K562 (cell line): ENCODE data around the gene FUCA1. TPM values are rescaled to one million over a fixed set of nuclear protein-coding genes. Genes with fewer than 3 reads are reported as not detected.
A peak's percentile ranks its signal among the peaks of the same experiment; 100 is the strongest.

Experiments used
- BCL6 ChIP-seq: fragments of 250-450 bp; sonication (Bioruptor Pico); IDR thresholded peaks from 2 replicates; pipeline ENCODE4 v1.4.0; 2020
- CEBPG ChIP-seq, 3 experiments: fragments of 200-800 bp in 1 of 3; sonication (Bioruptor generic) in 1 of 3; sonication (generic) in 1 of 3; formaldehyde crosslinking in 1 of 3; IDR thresholded peaks in 2 of 3; conservative IDR thresholded peaks in 1 of 3; 2 replicates each; pipeline versions ENCODE4 v1.6.1 to v1.8.0; 2016 to 2022; ENCODE audit warnings: missing compliant biosample characterization in 2 of 3, missing genetic modification characterization in 2 of 3, mild to moderate bottlenecking in 1 of 3, missing genetic modification reagents in 1 of 3
- HNRNPLL ChIP-seq: fragments of 200-400 bp; formaldehyde crosslinking; IDR thresholded peaks from 2 replicates; pipeline ENCODE4 v1.6.1; 2017; ENCODE audit warnings: low read length, low read depth, mild to moderate bottlenecking; ENCODE audit not compliant: poor library complexity, severe bottlenecking
- KDM4B ChIP-seq, 2 experiments: fragments of 450-650 bp in 1 of 2; sonication (generic) in 1 of 2; IDR thresholded peaks; 2 replicates each; pipeline ENCODE4 v1.6.1; 2016 to 2017; ENCODE audit warnings: borderline replicate concordance in 2 of 2, antibody characterized with exemption in 1 of 2, low read depth in 1 of 2, mild to moderate bottlenecking in 1 of 2
- NR2F6 ChIP-seq: fragments of 450-650 bp; formaldehyde crosslinking; IDR thresholded peaks from 2 replicates; pipeline ENCODE4 v1.4.0; 2020; ENCODE audit warnings: mild to moderate bottlenecking
- RB1 ChIP-seq: fragments of 450-650 bp; IDR thresholded peaks from 2 replicates; pipeline ENCODE4 v1.6.1; 2017; ENCODE audit warnings: low read depth, mild to moderate bottlenecking
- SMARCE1 ChIP-seq: fragments of 450-650 bp; IDR thresholded peaks from 2 replicates; pipeline ENCODE4 v1.7.1; 2016; ENCODE audit warnings: mild to moderate bottlenecking
- TRIM28 ChIP-seq: fragments of 450-650 bp; IDR thresholded peaks from 2 replicates; pipeline ENCODE4 v1.6.1; 2017
- ZNF785 ChIP-seq: fragments of 250-450 bp; sonication (Bioruptor Pico); IDR thresholded peaks from 2 replicates; pipeline ENCODE4 v1.4.0; 2020; ENCODE audit warnings: mild to moderate bottlenecking
- polyA plus RNA-seq, 8 experiments: library from polyadenylated mRNA; depleted of rRNA in 4 of 8; stranded (reverse) in 5 of 8; unstranded in 3 of 8; fragments of >200 nt; fragmentation: Nextera tagmentation in 2 of 8; fragmentation: Illumina TruSeq in 1 of 8; extraction: Ambion mirVana in 2 of 8; extraction: Trizol in 1 of 8; gene quantifications; 2 replicates each; pipeline versions ENCODE4 v1.2.1 to v1.2.3, GENCODE V29; 2011 to 2014; ENCODE audit warnings: inconsistent platforms in 1 of 8, missing spikeins in 1 of 8
- total RNA-seq, 7 experiments: library from RNA; depleted of rRNA in 6 of 7; stranded (reverse); fragments of >200 nt in 6 of 7; fragmentation: Illumina TruSeq in 2 of 7; extraction: Trizol in 2 of 7; gene quantifications; 2 replicates each; pipeline versions ENCODE4 v1.2.1 to v1.2.3, GENCODE V29; 2011 to 2021; ENCODE audit warnings: low replicate concordance in 1 of 7
- TF ChIP-seq, protein P1 (sequence below): sonication (generic); formaldehyde crosslinking; IDR thresholded peaks from 2 replicates; pipeline ENCODE4 v1.8.0; 2022; ENCODE audit warnings: mild to moderate bottlenecking, missing genetic modification reagents
- TF ChIP-seq, protein P2 (sequence below): fragments of 450-650 bp; IDR thresholded peaks from 2 replicates; pipeline ENCODE4 v1.6.1; 2016; ENCODE audit warnings: low read depth, mild to moderate bottlenecking, moderate library complexity
- TF ChIP-seq, protein P3 (sequence below): IDR thresholded peaks from 3 replicates; pipeline ENCODE4 v1.6.1; 2011; ENCODE audit warnings: borderline replicate concordance, mild to moderate bottlenecking; ENCODE audit not compliant: insufficient read length, insufficient read depth
- TF ChIP-seq, protein P4 (sequence below): fragments of 450-650 bp; IDR thresholded peaks from 2 replicates; pipeline ENCODE4 v1.6.1; 2016

The FUCA1 gene
- total and polyA plus RNA-seq, 9 of the 15 experiments (the other 6 are each of a cell fraction or from before 2014, with no cell fraction given) = 7.0 to 20.5 (median 13.5) TPM

DNA sequence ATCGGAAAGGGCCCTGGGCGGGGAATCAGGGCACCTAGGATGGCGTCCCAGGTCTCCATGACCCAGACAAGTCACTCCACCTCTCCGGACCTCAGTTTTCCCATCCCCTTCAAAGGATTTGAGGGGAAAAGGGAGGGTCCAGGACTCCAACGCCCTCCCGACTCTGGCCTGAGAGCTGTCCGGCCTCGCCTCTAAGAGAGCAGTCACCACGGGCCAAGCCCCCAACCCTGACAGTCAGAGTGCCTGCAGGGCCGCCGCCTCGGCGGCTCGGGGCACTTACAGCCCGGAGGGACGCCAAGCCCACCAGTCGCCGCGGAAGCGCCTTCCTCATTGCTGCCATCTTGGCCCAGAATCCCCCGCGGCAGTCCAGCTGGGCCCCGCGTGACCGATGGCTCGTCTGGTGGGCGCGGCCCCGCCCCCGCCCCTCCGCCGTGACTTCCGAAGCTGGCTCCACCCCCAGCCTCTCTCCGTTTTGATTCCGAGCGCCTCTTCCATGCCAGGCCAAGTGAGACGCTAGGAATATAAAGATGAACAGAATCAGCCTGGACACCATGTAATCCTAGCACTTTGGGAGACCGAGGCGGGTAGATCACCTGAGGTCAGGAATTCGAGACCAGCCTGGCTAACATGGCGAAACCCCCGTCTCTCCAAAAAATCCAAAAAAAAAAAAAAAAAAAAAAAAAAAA lies 42.9 kb downstream of the FUCA1 start, which contains the start of gene HMGCL (continued):
- no peak for TF ChIP-seq HNRNPLL
- TF ChIP-seq NR2F6 (CRISPR knock-in tag) = 0 out of 2 replicates have a peak, but pooled peaks have one; percentile 29
- no peak for TF ChIP-seq CEBPG (CRISPR knock-in tag; IDR thresholded peaks at IDR 0.05)
- no peak for TF ChIP-seq CEBPG (tag; conservative IDR thresholded peaks at IDR 0.05 in 1 of 2, IDR thresholded peaks at IDR 0.05 in 1 of 2)
- TF ChIP-seq, protein P1, sequence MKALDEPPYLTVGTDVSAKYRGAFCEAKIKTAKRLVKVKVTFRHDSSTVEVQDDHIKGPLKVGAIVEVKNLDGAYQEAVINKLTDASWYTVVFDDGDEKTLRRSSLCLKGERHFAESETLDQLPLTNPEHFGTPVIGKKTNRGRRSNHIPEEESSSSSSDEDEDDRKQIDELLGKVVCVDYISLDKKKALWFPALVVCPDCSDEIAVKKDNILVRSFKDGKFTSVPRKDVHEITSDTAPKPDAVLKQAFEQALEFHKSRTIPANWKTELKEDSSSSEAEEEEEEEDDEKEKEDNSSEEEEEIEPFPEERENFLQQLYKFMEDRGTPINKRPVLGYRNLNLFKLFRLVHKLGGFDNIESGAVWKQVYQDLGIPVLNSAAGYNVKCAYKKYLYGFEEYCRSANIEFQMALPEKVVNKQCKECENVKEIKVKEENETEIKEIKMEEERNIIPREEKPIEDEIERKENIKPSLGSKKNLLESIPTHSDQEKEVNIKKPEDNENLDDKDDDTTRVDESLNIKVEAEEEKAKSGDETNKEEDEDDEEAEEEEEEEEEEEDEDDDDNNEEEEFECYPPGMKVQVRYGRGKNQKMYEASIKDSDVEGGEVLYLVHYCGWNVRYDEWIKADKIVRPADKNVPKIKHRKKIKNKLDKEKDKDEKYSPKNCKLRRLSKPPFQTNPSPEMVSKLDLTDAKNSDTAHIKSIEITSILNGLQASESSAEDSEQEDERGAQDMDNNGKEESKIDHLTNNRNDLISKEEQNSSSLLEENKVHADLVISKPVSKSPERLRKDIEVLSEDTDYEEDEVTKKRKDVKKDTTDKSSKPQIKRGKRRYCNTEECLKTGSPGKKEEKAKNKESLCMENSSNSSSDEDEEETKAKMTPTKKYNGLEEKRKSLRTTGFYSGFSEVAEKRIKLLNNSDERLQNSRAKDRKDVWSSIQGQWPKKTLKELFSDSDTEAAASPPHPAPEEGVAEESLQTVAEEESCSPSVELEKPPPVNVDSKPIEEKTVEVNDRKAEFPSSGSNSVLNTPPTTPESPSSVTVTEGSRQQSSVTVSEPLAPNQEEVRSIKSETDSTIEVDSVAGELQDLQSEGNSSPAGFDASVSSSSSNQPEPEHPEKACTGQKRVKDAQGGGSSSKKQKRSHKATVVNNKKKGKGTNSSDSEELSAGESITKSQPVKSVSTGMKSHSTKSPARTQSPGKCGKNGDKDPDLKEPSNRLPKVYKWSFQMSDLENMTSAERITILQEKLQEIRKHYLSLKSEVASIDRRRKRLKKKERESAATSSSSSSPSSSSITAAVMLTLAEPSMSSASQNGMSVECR (CRISPR knock-in tag) = peak; percentile 88
- TF ChIP-seq RB1 = peak; percentile 93
- 0 out of 2 replicates have a peak, but pooled peaks have one; percentile 27 for TF ChIP-seq TRIM28
- TF ChIP-seq, protein P2, sequence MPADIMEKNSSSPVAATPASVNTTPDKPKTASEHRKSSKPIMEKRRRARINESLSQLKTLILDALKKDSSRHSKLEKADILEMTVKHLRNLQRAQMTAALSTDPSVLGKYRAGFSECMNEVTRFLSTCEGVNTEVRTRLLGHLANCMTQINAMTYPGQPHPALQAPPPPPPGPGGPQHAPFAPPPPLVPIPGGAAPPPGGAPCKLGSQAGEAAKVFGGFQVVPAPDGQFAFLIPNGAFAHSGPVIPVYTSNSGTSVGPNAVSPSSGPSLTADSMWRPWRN = no peak
- TF ChIP-seq, protein P3, sequence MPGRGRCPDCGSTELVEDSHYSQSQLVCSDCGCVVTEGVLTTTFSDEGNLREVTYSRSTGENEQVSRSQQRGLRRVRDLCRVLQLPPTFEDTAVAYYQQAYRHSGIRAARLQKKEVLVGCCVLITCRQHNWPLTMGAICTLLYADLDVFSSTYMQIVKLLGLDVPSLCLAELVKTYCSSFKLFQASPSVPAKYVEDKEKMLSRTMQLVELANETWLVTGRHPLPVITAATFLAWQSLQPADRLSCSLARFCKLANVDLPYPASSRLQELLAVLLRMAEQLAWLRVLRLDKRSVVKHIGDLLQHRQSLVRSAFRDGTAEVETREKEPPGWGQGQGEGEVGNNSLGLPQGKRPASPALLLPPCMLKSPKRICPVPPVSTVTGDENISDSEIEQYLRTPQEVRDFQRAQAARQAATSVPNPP = no peak
- TF ChIP-seq, protein P4, sequence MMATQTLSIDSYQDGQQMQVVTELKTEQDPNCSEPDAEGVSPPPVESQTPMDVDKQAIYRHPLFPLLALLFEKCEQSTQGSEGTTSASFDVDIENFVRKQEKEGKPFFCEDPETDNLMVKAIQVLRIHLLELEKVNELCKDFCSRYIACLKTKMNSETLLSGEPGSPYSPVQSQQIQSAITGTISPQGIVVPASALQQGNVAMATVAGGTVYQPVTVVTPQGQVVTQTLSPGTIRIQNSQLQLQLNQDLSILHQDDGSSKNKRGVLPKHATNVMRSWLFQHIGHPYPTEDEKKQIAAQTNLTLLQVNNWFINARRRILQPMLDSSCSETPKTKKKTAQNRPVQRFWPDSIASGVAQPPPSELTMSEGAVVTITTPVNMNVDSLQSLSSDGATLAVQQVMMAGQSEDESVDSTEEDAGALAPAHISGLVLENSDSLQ = peak; percentile 37; the same call in 1 of the 2 replicates
- TF ChIP-seq SMARCE1 = no peak; the same call in 1 of the 2 replicates
- peak in 1 of 2 experiments; percentile 78; a peak in 1 of 4 replicates for TF ChIP-seq KDM4B (IDR thresholded peaks at IDR 0.05; ENCODE audit: borderline replicate concordance in 2 of 2, low read depth in 1 of 2)
- no peak for TF ChIP-seq BCL6 (CRISPR knock-in tag)
- TF ChIP-seq ZNF785 (CRISPR knock-in tag) = no peak
